Measurements from ENCODE around the gene KAZN. TPM values are rescaled to one million over a fixed set of nuclear protein-coding genes. Genes with fewer than 3 reads are reported as not detected.
A peak's percentile ranks its signal among the peaks of the same experiment; 100 is the strongest.

Gene KAZN
- total and polyA plus RNA-seq, 2 experiments from 2014 or later = 7.9 to 15.6 TPM

- no peak for TF ChIP-seq EZH2 (IDR thresholded peaks at IDR 0.05; ENCODE audit: borderline replicate concordance)
- peak; percentile 16 for TF ChIP-seq CTCF (IDR thresholded peaks at IDR 0.05; ENCODE audit: poor library complexity)
- no peak for TF ChIP-seq EZH2phosphoT487 (IDR thresholded peaks at IDR 0.05; ENCODE audit: low read depth, severe bottlenecking, unreplicated experiment)
- WGBS (ENCODE audit: low lambda C conversion rate, missing lambda C conversion rate) = 83% methylated on average over 17 of the region's 17 CpGs
- Histone ChIP-seq H3K27ac (no peak overlapping the region), H3K4me2 (no peak overlapping the region), H3K27me3 (no peaks in the 10 kb centered on the region), H2AFZ (no peak overlapping the region), H4K20me1 (ENCODE audit: insufficient read depth, poor library complexity, severe bottlenecking) (no peaks in the 10 kb centered on the region), H3K4me1 (ENCODE audit: insufficient read depth) (no peaks in the 10 kb centered on the region), H3K79me2 (no peaks in the 10 kb centered on the region), H3K36me3 (replicated peaks; ENCODE audit: insufficient read depth, low read depth) (no peaks in the 10 kb centered on the region), H3K4me3 (no peak overlapping the region), H3K9me3 (ENCODE audit: low read depth) (no peaks in the 10 kb centered on the region), H3K9me2 (replicated peaks; ENCODE audit: insufficient read depth) (no peaks in the 10 kb centered on the region)
- DNase-seq (ENCODE audit: low spot score) = peak; percentile 19
Observed at GRCh38 chr1:14571810-14572767, 26.4 kb upstream of the KAZN start.

GRCh38 chr1:14572861-14573260 is 25.6 kb upstream of the KAZN start:
- no peaks in the 10 kb centered on the region for H4K20me1 ChIP-seq (ENCODE audit: insufficient read depth, poor library complexity, severe bottlenecking)
- WGBS (ENCODE audit: low lambda C conversion rate, missing lambda C conversion rate) = 95% methylated on average over 4 of the region's 4 CpGs
- H3K4me3 ChIP-seq = no peak overlapping the region
- no peaks in the 10 kb centered on the region for H3K79me2 ChIP-seq
- H3K36me3 ChIP-seq (replicated peaks; ENCODE audit: insufficient read depth, low read depth) = no peaks in the 10 kb centered on the region
- no peak overlapping the region for H3K27ac ChIP-seq
- no peaks in the 10 kb centered on the region for H3K9me2 ChIP-seq (replicated peaks; ENCODE audit: insufficient read depth)
- no peak overlapping the region for H3K4me2 ChIP-seq
- no peak for DNase-seq (ENCODE audit: low spot score)
- no peaks in the 10 kb centered on the region for H3K27me3 ChIP-seq
- no peak overlapping the region for H2AFZ ChIP-seq
- H3K4me1 ChIP-seq (ENCODE audit: insufficient read depth) = no peaks in the 10 kb centered on the region
- no peak for TF ChIP-seq CTCF (IDR thresholded peaks at IDR 0.05; ENCODE audit: poor library complexity)
- no peak for TF ChIP-seq EZH2phosphoT487 (IDR thresholded peaks at IDR 0.05; ENCODE audit: low read depth, severe bottlenecking, unreplicated experiment)
- TF ChIP-seq EZH2 (IDR thresholded peaks at IDR 0.05; ENCODE audit: borderline replicate concordance) = no peak
- no peaks in the 10 kb centered on the region for H3K9me3 ChIP-seq (ENCODE audit: low read depth)

- Histone ChIP-seq H3K4me2 (no peak overlapping the region), H3K9me3 (ENCODE audit: low read depth) (no peaks in the 10 kb centered on the region), H3K79me2 (no peaks in the 10 kb centered on the region), H3K4me3 (no peak overlapping the region), H3K36me3 (replicated peaks; ENCODE audit: insufficient read depth, low read depth) (no peaks in the 10 kb centered on the region), H3K4me1 (ENCODE audit: insufficient read depth) (no peaks in the 10 kb centered on the region), H4K20me1 (ENCODE audit: insufficient read depth, poor library complexity, severe bottlenecking) (no peaks in the 10 kb centered on the region), H3K9me2 (replicated peaks; ENCODE audit: insufficient read depth) (no peaks in the 10 kb centered on the region), H3K27ac (no peak overlapping the region), H3K27me3 (no peaks in the 10 kb centered on the region), H2AFZ (no peak overlapping the region)
- DNase-seq (ENCODE audit: low spot score) = no peak
- no peak for TF ChIP-seq EZH2phosphoT487 (IDR thresholded peaks at IDR 0.05; ENCODE audit: low read depth, severe bottlenecking, unreplicated experiment)
- no peak for TF ChIP-seq CTCF (IDR thresholded peaks at IDR 0.05; ENCODE audit: poor library complexity)
- no peak for TF ChIP-seq EZH2 (IDR thresholded peaks at IDR 0.05; ENCODE audit: borderline replicate concordance)
- 92% methylated on average over 2 of the region's 2 CpGs for WGBS (ENCODE audit: low lambda C conversion rate, missing lambda C conversion rate)
Observed at GRCh38 chr1:14576155-14576554, 22.3 kb upstream of the KAZN start.
